ENCODE data around the gene ETNK2.

Gene ETNK2, protein sequence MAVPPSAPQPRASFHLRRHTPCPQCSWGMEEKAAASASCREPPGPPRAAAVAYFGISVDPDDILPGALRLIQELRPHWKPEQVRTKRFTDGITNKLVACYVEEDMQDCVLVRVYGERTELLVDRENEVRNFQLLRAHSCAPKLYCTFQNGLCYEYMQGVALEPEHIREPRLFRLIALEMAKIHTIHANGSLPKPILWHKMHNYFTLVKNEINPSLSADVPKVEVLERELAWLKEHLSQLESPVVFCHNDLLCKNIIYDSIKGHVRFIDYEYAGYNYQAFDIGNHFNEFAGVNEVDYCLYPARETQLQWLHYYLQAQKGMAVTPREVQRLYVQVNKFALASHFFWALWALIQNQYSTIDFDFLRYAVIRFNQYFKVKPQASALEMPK

DNA sequence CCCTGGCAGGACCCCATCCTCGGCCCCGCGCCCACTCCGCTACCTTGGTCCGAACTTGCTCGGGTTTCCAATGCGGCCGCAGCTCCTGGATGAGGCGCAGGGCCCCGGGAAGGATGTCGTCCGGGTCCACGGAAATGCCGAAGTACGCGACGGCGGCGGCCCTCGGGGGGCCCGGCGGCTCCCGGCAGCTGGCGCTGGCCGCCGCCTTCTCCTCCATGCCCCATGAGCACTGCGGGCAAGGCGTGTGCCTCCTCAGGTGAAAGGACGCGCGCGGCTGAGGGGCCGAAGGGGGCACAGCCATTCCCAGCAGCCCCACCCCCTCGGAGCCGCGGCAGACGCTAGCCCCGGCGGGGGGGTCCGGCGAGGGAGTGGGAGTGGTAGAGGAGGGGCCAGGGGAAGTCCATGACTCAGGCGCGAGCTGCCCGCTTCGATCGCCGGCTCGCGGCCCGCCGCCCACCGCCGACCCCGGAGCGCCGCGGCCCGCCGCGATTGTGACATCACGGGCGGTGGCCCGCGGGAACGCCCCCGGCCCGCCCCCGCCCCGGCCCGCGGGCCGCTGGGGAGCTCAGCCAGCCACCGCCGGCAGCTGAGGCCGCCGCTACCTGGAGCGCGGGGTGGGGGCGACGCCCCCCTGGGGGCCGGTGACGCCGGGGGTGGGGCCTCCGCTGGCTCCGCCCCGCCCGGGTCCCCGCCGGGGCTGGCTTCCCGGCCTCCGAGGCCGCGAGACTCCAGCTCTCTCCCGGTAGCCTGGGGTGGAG is at the start of gene ETNK2:
TSS of gene ETNK2 (minus strand) at position 493 of the 758 bp plus-strand sequence. CDS start at position 301, 192 bp downstream.
- peak; percentile 70 for DNase-seq

DNA sequence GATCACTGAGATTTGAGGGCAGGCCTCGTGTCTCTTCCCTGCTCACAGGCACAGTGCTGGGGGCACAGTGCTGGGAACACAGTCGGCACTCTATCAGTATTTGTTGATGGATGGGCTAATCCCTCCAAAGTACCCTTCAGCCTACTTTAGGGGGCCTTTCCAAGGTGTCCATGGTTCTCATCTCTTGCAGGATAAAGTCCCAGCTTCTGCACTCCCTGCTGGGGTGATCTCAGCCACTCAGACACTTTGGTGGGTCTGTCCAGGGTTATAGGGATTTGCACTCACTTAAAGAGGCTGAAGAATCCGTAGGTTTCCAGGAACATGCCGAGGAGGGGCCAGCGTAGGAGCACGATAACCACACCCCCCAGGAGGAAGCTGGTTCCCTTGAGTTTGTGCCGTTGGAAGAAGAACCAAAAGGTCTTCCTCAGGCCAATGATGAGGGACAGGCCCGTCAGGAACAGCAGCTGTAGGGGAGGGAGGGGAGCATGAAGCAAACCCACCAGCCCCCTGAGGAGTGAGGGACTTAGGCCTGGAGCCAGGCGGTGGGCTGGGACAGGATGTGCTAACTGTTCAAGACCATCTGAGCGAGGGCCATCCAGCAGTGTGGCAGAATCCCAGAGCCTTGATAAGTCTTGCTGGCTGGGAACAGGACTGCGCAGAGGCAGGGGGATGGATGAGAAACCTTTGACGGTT is 49.6 kb upstream of the ETNK2 start:
- no peak for DNase-seq

DNA sequence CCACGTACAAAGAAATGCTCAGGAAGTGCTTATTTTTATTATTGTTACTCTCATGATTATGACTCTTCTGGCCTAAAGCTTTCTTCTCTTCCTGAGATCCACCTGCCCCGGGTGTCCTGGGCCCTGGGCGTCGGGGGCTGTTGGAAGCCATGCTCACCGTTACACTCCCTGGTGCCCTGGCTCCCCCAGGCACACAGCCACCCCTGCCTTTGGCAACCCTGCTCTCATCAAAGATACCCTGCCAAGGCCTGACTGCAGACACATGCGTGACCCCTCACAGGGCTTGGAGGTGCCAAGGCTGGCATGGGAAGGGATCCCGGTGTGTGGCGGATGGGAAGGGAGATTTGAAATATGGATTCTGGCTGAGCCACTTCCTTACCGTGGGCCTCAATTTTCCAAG is 47.7 kb upstream of the ETNK2 start:
- no peak for DNase-seq

DNA sequence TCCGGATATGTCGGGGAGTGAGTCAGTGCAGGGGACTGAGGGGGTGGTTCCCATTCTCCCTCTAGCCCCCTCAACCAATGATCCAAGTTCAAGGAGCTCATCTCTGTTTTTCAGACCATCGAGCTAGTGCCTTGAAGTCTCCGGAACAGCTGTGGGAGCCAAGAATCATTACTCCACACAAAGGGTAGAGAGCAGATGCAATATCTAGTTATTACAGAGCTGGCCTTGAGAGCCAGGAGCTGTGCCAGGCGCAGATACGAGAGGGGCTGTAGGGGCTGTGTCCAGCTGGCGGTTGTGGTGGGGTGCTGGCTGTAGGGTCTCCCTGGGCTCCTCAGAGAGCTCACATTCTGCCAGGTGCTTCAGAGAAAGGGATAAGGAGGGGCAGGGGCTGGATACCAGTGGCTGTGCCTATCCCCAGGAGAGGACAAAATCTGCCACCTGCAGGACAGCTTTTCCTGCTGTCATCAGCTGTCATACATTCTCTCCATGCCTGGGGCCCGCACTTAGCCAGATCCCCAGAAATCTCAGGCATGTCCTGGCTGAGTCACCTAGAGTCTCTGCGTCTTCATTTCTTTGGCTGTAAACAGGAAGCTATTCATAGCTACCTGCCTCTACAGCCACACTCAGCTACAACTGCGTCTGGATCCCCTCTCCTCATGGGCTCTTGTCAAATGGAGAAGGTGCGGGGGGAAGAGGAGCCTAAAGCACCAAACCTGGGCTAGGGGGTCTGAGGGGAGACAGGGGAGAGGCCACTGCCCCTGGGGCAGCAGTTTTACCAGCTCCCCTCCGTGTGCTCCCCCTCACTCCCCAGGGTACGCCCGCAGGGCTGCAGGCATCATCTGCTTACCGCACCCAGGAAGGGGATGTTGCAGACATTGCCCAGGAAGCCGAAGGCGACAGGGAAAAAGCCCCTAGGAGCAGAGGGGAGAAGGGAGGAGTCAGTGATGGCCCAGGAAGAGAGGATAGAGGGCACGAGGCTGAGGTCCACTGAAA is 46.8 kb upstream of the ETNK2 start:
- peak; percentile 70 for DNase-seq

DNA sequence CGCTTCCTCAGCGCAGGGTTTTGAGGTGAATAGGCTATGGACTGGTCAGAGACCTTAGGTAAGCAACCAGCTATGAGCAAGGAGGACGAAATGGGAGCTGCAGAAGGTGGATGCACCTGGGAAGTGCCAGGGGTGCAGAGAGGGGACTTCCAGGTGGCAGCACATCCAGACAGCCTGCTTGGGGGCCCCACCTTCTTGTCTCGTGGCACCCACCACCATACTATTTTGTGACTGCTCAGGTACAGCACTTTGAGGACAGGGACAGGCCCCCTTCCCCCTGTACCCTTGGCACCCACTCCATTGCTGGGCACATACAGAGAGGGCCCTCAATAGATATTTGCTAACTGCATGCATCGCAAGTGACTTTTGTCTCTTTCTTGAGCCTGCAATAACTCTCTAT is 45.2 kb upstream of the ETNK2 start:
- DNase-seq = no peak

DNA sequence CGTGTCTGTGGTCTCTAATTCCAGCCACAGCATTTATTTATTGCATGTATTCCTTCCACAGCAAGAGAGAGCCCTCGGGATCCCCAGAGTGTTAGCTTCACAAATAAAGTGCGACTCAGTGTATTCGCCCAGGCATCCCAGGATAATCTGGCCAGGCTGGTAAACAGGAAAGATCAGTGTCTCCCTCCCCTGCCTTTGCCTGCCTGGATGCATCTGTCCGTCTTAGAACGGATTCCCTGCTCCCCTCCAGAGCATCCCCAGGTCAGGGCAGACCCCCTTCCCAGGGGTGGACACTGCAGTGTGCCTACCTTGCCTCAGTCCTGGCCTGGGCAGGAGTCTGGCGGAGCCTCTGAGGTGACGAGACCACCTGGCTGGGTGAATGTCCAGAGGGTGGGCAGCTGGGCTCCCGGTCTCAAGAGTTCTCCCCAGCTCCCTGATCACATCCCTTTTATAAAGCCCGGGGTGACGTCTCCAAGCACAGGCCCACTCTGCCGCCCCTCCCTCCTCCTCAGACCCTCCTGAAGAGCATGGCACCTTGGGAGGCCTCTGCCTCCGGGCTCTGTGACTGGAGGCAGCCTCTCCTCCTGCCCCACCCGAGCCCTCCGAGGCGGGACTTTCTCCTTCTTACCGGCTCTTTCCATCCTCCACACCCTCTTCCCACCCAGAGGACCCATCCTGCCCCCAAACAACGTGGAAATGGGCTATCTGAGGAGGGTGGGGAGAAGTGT is 44.4 kb upstream of the ETNK2 start, which contains the start of gene KISS1:
TSS of gene KISS1 (minus strand) at position 424 of the 728 bp plus-strand sequence. CDS start 3,615 bp downstream, outside the sequence.
- DNase-seq = no peak

DNA sequence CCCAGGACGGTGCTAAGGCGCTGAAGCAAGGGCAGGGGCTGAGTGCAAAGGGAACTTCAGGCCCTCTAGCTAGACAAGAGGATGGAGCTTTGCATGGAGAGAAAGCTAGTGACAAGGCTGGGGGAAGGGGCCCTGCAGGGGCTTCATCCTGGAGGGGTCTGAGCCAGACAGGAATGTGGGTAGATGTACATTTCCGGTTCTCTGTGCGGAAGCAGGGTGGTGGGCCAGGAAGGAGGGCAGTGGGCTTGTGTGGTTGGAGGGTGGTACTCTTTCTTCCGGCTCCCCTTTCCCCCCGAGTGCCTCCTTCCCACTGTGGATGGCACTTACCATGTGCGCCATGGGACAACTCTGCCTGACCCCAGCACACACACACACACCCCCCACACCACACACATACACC is 42.9 kb upstream of the ETNK2 start:
- DNase-seq = no peak

DNA sequence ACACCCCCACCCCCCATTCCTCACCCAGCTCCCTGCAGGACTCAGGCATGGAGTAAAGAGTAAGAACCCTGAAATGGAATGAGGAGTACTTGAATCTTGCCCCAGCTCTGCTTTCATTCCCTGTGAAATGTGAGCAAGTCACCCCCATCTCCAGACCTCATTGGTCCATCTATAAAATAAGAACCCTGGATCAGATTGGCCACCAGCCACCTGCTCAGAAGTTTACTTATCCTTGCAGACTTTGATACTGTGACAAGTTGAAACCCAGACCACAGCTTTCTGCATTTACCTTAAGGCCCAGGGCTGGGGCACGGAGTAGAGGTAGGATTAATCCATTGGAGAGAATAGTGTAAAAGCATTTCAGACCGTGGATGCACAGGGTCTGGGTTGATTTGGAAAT is 42.2 kb upstream of the ETNK2 start:
- no peak for DNase-seq

DNA sequence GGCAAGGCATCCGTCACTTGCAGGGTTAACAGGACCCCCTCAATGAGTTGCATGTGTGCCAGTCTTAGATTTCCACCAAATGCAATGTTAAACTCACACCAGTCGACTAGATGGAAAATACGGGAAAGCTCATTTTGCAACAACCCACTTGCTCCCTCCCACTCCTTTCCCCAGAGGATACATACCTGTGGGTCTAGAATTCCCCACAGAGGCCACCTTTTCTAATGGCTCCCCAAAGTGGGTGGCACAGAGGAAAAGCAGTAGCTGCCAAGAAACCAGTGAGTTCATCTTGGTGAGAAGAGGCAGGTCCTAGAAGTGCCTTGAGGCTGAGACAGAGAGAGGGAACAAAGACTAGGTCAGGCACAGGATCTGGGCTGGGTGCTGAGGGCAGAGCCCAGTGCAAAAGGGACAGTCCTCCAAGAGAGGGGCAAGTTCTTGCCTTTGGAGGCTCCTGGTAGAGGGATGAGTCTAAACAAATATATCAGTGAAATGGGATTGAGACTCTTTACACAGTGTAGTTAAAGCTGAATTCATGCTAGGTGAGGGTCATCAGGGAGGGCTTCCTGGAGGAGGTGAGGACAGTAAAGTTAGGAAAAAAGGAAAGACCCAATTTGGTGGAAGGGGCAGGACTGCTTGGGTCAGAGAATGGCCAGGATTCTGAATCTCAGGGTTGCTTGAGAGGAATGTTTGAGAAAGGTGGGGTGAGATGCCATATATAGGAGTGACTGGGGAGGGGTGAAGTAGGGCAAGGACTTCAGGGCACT is 40.9 kb upstream of the ETNK2 start:
- no peak for DNase-seq

DNA sequence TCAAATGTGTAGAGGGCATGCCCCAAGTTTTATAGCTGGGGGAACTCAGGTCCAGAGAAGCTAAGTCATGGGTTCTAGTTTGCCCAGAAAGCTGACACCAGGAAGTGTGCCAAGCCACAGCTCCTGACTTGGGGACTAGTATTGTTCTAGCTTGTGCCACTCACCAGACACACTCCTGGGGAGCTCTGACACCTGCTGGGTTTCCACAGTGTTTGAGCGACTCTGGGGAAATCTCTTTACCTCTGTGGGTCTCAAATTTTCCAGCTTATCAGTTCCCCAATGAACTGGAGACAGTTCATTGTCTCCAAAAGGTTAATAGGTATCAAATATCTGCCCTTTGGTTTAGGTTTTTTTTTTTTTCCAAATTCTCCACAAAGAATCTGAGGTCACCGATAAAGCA is 40.2 kb upstream of the ETNK2 start:
- peak; percentile 40 for DNase-seq

DNA sequence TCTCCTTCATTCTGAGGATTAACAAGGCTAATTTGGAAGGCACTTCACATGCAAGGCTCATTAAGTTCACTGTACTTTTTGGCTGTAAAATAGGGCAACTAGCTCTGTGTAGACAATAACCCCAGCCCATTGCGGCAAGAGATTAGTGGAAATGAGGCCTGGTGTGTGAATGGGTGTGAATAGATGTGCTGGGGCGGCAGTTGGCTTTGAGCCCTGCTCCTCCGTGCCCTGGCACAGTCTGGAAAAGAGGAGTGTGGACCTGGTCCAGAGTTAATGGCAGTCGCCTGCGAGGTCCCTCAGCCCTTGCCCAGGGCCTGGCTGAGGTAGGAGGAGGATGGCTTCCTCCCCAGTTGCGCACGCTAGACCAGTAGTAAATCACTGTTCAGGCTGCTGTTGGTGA is 39.6 kb upstream of the ETNK2 start:
- DNase-seq = peak; percentile 75

DNA sequence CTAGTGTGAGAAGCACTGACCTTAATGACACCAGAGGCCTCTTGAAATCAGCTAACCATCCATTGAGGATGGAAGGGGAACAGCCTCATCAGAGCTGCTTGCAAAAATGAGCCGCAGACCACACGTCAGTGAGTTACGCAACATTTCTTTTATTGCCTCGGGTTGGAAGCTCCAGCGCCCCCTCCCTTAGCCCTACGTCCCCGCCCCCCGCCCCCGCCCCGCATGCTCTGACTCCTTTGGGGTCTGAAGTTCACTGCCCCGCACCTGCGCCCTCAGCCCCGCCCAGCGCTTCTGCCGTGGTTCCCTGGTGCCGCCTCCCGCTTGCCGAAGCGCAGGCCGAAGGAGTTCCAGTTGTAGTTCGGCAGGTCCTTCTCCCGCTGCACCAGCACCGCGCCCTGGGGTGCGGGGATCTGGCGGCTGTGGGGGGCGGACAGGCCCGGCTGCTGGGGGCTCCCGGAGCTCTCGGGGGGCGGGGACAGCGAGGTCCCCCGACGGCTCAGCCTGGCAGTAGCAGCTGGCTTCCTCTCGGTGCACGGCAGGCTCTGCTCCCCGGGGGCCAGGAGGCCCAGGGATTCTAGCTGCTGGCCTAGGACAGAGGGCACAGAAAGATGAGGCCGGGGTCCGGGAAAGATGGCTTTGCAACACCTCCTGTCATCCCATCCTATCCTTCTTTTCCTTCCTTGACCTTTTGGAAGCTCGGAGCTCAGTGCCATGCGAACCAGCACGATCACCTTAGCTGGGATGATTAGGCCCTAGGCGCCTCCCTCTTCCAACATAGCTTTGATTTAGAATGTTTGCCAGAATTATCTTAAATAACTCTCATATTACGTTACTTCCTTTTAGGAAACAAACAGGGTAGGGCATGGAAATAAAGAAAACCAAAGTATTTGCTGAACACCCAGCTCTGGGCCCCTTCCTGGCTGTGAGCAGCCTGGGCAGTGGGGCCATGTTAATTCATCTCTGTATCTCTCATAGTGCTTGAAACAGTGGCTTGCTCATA is 38.7 kb upstream of the ETNK2 start:
- DNase-seq = peak; percentile 22

DNA sequence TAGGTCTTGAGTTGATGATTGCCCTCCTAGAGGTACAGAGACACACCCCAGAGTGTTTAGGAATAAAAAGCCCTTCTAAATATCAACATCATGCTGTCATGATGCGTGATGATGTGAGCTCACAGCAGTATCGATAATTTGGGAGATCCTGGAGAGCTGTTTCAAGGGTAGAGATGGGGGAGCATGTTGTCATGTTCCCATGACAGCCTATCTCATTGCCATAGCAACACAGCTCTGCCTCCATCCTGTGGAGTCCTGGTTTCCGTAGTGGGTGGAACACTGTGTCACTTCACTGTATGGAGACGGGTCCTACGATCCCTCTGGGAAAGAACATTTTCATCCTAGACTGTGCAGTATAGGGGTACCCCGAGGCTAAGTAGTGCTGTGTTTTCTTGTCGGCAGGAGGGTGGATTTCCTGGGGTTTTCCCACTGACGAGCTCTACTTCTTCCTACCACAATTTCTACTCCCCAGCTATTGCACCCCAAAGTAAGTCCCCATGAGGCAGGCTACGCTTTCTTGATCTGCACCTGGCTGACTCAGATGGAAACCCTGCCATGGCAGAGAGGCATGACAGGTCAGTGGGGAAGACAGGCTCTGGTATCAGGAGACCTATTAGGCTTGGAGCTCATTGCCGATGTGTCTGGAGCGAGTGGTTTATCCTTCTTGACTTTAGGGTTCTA is 37.3 kb upstream of the ETNK2 start:
- no peak for DNase-seq

DNA sequence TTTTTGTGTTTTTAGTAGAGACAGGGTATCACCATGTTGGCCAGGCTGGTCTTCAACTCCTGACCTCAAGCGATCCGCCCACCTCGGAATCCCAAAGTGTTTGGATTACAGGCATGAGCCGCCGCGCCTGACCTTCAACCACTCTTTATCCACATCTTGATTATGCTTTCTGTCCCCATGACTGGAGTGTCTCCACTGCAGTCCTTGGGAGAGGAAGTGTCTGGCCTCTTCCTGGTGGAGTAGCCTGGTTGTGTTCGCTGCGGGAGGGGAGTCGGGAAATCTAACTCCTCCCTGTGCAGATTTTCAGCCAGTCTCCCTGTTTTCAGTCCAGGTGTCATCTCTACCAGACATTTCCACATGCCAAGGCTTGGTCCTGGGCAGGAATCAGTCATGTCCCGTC is 34.8 kb upstream of the ETNK2 start:
- DNase-seq = no peak

DNA sequence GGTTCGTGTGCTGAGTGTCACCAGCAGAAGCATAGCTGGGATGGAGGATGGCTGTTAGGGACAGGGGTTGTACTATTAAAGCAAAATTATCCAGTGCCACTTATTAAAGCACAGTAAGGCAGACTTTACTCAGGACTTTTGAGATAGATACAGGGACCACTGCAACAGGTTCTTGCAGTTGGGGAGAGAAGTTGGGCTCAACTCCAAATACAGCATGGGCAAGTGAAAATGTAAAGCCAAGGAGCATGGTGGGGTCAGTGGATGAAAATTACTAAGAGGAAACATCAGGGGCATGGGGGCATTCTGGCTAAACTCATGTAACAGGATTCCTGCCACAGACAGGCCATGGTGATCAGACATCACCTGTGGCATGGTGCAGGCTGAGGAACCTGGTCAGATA is 29.3 kb upstream of the ETNK2 start:
- DNase-seq = no peak

DNA sequence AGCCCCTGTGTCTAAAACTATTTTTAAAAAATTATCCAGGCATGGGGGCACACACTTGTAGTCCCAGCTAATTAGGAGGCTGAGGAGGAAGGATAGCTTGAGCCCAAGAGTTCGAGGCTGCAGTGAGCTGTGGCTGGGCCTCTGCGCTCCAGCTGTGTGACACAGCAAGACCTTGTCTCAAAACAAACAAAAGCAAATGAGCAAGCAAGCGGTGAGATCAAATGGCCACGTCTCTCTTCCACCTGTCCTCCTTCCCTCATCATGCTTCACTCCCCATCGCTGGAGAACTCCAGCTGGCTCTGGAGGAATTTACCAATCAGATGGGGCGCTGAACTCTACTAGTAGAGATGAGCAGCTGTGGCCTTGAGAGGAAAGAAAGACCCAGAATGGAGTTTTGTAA is 28.3 kb upstream of the ETNK2 start:
- no peak for DNase-seq

DNA sequence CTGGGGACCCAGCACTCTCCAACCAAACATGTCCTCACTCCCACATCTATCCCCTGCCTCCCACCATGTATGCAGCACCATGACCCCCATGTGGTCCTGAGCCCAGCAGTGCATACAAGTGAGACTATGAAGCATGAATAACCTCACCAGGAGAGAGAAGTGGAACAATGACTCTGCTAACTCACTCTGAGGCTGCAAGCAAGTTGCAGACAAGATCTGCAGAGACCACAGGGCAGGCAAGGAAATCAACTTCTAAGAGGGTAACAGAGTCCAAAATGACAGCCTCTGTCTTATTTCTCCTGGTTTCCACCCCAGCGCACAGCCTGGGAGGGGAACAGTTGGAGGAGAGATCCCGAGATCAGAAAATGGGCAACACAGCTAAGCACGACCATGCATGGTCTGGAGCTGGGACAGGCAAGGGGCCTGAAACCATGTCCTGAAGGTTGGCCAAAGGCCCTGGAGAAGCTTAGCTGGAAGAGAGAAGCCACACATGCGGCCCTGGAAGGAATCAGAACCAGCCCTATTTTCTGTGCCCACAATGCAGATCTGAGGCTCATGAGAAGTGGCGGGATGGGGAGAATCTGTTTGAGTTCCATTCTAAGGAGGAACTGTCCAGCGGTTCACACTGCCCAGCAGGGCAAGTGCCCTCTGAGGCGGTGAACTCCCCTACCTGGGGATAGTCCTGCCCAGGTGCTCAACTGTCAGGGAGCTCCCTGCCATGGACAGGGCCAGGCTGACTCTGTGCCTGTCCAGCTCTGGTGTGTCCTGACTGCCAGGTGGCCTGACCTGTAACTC is 26.8 kb upstream of the ETNK2 start:
- DNase-seq = no peak

DNA sequence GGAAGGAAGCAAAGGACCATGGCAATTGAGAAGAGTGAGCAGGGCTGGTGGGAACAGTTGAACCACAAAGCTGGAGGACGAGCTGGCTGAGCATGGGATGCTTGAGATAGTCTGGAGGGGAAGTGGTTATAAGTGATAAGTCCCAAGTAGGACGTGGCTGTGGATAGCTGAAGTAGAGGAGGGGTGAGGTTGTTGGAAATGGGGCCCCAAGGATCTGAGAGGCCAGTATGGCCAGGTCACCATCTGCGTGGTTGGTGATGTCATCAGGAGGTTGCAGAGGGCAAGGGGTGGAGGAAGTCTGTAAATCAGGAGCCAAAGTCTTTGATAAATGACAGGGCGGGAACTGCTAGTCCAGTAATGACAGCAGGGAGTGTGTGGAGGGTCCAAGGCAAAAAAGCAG is 25.3 kb upstream of the ETNK2 start:
- no peak for DNase-seq
